H1 (cell line): Measurements from ENCODE around the gene ZNF200. TPM values are rescaled to one million over a fixed set of nuclear protein-coding genes. Genes with fewer than 3 reads are reported as not detected.

Experiments
- CTBP2 ChIP-seq: IDR thresholded peaks from 2 replicates; pipeline ENCODE4 v1.7.0; 2011; ENCODE audit warnings: borderline replicate concordance, mild to moderate bottlenecking, moderate library complexity, mixed read lengths, low read length; ENCODE audit not compliant: insufficient read depth, insufficient read length
- RNF2 ChIP-seq: fragments of 200-900, 300-1000 bp; sonication (generic); IDR thresholded peaks from 2 replicates; pipeline ENCODE4 v1.7.1; 2016; ENCODE audit warnings: borderline replicate concordance, low read depth, mild to moderate bottlenecking, antibody characterized with exemption, low read length; ENCODE audit not compliant: poor library complexity, severe bottlenecking; ENCODE audit errors: missing control alignments
- SIX5 ChIP-seq: IDR thresholded peaks from 2 replicates; pipeline ENCODE4 v1.6.1; 2011; ENCODE audit warnings: mild to moderate bottlenecking, low read depth, low read length
- polyA plus RNA-seq, 7 experiments: library from polyadenylated mRNA; depleted of rRNA in 3 of 7; stranded (reverse) in 5 of 7; unstranded in 2 of 7; fragments of >200 nt in 5 of 7; fragments of 200-250 nt in 2 of 7; gene quantifications; 1 replicate in 5 of 7; 2 replicates in 1 of 7; 4 replicates in 1 of 7; pipeline versions ENCODE4 v1.2.1 to v1.2.3, GENCODE V29; 2011 to 2013; ENCODE audit warnings: missing spikeins in 2 of 7, mixed read lengths in 2 of 7
- total RNA-seq: library from RNA; stranded (reverse); fragmentation: NEBNext Ultra II Directional; extraction: Animal tissue kit (Norgen Biotek cat#: 25700); gene quantifications from 2 replicates; pipeline ENCODE4 v1.2.1, GENCODE V29; 2021

The ZNF200 gene
- total and polyA plus RNA-seq, 2 of the 8 experiments (the other 6 are each of a cell fraction or from before 2014, with no cell fraction given) = 2.7 to 9.9 TPM

GRCh38 chr16:3256146-3256865 lies 21.3 kb upstream of the ZNF200 start, which contains the start of gene MEFV (continued):
- TF ChIP-seq RNF2 = no peak
- TF ChIP-seq SIX5 = no peak
- no peak for TF ChIP-seq CTBP2
